Measurements from ENCODE around the gene CTXN3.

DNA sequence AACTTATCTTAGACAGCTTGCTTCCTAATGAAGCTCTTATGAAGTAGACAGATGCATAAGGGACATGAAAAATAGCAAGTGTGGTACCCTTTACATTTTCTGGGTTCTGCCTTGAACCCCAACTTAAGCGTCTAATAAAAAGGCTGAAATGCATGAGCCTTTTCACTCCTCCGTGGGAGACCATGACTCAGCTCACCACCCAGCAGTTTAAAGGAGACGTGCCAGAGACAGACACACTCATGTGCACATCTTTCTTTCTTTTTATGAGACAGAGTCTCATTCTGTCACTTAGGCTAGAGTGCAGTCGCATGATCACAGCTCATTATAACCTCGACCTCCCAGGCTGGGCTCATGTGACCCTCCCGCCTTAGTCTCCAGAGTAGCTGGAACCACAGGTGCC is 22.3 kb downstream of the CTXN3 start:
- TF ChIP-seq CTCF (IDR thresholded peaks at IDR 0.05; ENCODE audit: extremely low read depth in 1 of 2, insufficient read depth in 1 of 2, low read depth in 1 of 2, low read length in 2 of 2), result no peak
- TF ChIP-seq EZH2 (IDR thresholded peaks at IDR 0.05; ENCODE audit: borderline replicate concordance, low read depth, low read length, severe bottlenecking), result no peak
- no peak for TF ChIP-seq POLR2AphosphoS5 (IDR thresholded peaks at IDR 0.05; ENCODE audit: insufficient read depth, low read depth, low read length)
- TF ChIP-seq POLR2A (IDR thresholded peaks at IDR 0.05; ENCODE audit: low read depth, low read length), result no peak
- TF ChIP-seq, protein P1, sequence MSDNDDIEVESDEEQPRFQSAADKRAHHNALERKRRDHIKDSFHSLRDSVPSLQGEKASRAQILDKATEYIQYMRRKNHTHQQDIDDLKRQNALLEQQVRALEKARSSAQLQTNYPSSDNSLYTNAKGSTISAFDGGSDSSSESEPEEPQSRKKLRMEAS (IDR thresholded peaks at IDR 0.05; ENCODE audit: insufficient read depth, insufficient read length), result no peak
- no peak for TF ChIP-seq JUN (IDR thresholded peaks at IDR 0.05; ENCODE audit: borderline replicate concordance, insufficient read depth, insufficient read length, low read depth)
- no peak for TF ChIP-seq MYC (IDR thresholded peaks at IDR 0.05; ENCODE audit: low read depth, low read length)
- no peak for TF ChIP-seq GATA2 (IDR thresholded peaks at IDR 0.05; ENCODE audit: insufficient read depth, insufficient read length, low read depth, low read length)
